Lung (tissue), 12 donors: Measurements from ENCODE around the gene ACSF3. TPM values are rescaled to one million over a fixed set of nuclear protein-coding genes. Genes with fewer than 3 reads are reported as not detected.

Source experiments
- ATAC-seq: fragments of 200-7000 bp; cut with Tn5 transposase; one replicate; pipeline ENCODE4 v1.9.1; 2020; ENCODE audit warnings: moderate number of reproducible peaks; ENCODE audit not compliant: insufficient read depth, low FRiP score
- DNase-seq, 3 donors: peaks; one replicate each; pipeline ENCODE4 v3.0.0-alpha.2; 2013 to 2017
- H3K27ac ChIP-seq, 2 donors: one replicate each; pipeline ENCODE4 v1.5.1; 2013; ENCODE audit warnings: mild to moderate bottlenecking in 2 of 2, moderate library complexity in 2 of 2, control low read depth in 1 of 2, inconsistent platforms in 1 of 2, low read depth in 1 of 2, low read length in 1 of 2
- H3K27me3 ChIP-seq, 3 donors: one replicate each; pipeline ENCODE4 v1.5.1; 2013; ENCODE audit warnings: low read length in 2 of 3; ENCODE audit not compliant: control insufficient read depth in 3 of 3, insufficient read depth in 3 of 3
- H3K36me3 ChIP-seq, 4 donors: one replicate each; pipeline ENCODE4 v1.5.1; 2013; ENCODE audit warnings: low read length in 4 of 4, mild to moderate bottlenecking in 1 of 4, moderate library complexity in 1 of 4; ENCODE audit not compliant: control insufficient read depth in 4 of 4, insufficient read depth in 4 of 4
- H3K4me1 ChIP-seq, 5 donors: one replicate each; pipeline ENCODE4 v1.5.1; 2013; ENCODE audit warnings: low read length in 5 of 5, mild to moderate bottlenecking in 2 of 5, moderate library complexity in 1 of 5; ENCODE audit not compliant: control insufficient read depth in 5 of 5, insufficient read depth in 5 of 5
- H3K4me3 ChIP-seq: one replicate; pipeline ENCODE4 v1.5.1; 2013; ENCODE audit warnings: mild to moderate bottlenecking, control low read depth, moderate library complexity
- H3K9ac ChIP-seq, 2 donors: one replicate each; pipeline ENCODE4 v1.5.1; 2013; ENCODE audit warnings: low read length in 2 of 2, control low read depth in 1 of 2; ENCODE audit not compliant: insufficient read depth in 1 of 2
- H3K9me3 ChIP-seq, 4 donors: one replicate each; pipeline ENCODE4 v1.5.1; 2013; ENCODE audit warnings: low read length in 3 of 4, mild to moderate bottlenecking in 1 of 4, moderate library complexity in 1 of 4; ENCODE audit not compliant: control insufficient read depth in 4 of 4, insufficient read depth in 3 of 4
- WGBS, 2 donors: extraction: QIAGEN DNeasy Blood & Tissue Kit; methylation state at CpG; one replicate each; pipeline ENCODE4 v1.1.7; 2013; 5-methylcytosine and 5-hydroxymethylcytosine counted together
- polyA plus RNA-seq, 2 donors: library from polyadenylated mRNA; stranded (reverse); fragments of 200-250 nt; gene quantifications; one replicate each; pipeline ENCODE4 v1.2.1, GENCODE V29; 2013
- total RNA-seq, 2 donors: library from RNA; depleted of rRNA in 1 of 2; stranded (reverse); fragments of >200 nt in 1 of 2; gene quantifications; one replicate each; pipeline ENCODE4 v1.2.1, GENCODE V29; 2014 to 2021
- TF ChIP-seq, protein P1 (sequence below): IDR thresholded peaks from 2 replicates; pipeline ENCODE4 v1.5.1; 2012; ENCODE audit warnings: mild to moderate bottlenecking; ENCODE audit errors: control extremely low read depth, extremely low read depth
- donor health status: control.
- donor health status: control.
- donor health status: Bipolar disorder and iron deficiency.
- donor health status: healthy.
- donor health status: DM: yes; HTN: yes; CAD: no.

The ACSF3 gene
- total and polyA plus RNA-seq, 4 donors, result 17.4 to 33.6 (median 31.2) TPM

DNA sequence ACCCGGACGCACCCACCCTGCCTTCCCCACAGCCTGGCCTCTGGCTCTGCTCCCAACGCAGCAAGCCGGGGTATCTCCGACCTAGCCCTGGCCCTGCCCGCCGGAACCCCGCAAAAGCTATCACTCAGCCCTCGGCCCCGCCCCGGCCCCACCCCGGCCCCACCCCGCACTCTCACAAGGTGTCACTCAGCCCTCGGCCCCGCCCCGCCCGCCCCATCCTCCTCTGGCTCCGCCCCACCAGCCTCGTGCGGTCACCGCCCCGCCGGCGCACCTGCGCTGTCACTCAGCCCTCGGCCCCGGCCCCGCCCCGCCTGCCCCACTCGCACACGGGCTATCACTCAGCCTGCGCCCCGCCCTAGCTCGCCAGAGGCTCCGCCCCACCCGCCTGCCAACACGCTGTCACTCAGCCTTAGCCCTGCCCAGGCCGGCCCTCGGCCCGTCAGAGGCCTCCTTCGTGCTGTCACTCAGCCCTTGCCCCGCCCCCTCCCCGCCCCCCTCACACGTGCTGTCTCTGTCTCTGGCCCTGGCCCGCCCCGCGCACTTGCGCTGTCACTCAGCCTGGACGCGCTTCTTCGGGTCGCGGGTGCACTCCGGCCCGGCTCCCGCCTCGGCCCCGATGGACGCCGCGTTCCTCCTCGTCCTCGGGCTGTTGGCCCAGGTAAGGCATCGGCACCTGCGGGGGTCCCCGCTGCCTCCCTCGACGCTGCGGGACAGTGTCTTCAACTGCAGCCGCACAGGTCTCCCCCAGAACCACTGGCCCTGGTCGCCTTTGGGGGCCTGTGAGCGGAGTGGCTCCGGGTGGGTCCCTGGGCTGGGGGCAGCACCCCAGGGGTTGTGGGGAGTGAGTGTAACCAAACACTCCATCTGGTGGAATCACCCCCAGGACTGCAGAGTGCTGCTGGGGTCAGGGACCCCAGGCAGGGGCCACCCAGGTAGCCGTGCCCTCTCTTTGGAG lies 77.8 kb downstream of the ACSF3 start, which contains the start of gene CDH15:
TSS of gene CDH15 (plus strand) at position 533 of the 955 bp plus-strand sequence. CDS start at position 617, 84 bp downstream.
- TF ChIP-seq, protein P1, sequence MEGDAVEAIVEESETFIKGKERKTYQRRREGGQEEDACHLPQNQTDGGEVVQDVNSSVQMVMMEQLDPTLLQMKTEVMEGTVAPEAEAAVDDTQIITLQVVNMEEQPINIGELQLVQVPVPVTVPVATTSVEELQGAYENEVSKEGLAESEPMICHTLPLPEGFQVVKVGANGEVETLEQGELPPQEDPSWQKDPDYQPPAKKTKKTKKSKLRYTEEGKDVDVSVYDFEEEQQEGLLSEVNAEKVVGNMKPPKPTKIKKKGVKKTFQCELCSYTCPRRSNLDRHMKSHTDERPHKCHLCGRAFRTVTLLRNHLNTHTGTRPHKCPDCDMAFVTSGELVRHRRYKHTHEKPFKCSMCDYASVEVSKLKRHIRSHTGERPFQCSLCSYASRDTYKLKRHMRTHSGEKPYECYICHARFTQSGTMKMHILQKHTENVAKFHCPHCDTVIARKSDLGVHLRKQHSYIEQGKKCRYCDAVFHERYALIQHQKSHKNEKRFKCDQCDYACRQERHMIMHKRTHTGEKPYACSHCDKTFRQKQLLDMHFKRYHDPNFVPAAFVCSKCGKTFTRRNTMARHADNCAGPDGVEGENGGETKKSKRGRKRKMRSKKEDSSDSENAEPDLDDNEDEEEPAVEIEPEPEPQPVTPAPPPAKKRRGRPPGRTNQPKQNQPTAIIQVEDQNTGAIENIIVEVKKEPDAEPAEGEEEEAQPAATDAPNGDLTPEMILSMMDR, result no peak
- peaks cover 0 to 6% (median 2%) of the 10 kb centered on the region in 3 donors for H3K27me3 ChIP-seq

GRCh38 chr16:89172171-89172527 lies 78.5 kb downstream of the ACSF3 start:
- Histone ChIP-seq H3K4me1 (peaks cover 0 to 45% (median 12%) of the 10 kb centered on the region in 5 donors), H3K36me3 (no peaks in the 10 kb centered on the region), H3K4me3 (no peak overlapping the region), H3K9me3 (no peaks in the 10 kb centered on the region), H3K27ac (no peak overlapping the region), H3K27me3 (peaks cover 0 to 6% (median 2%) of the 10 kb centered on the region in 3 donors), H3K9ac (no peak overlapping the region)
- no peak for ATAC-seq
- no peak for DNase-seq
- TF ChIP-seq, protein P1, result no peak
- WGBS, 2 donors, result 76 to 87% methylated on average over 11 of the region's 11 CpGs

More for the DNA sequence above, 77.8 kb downstream of the ACSF3 start, which contains the start of gene CDH15:
- Histone ChIP-seq H3K27ac (no peak within 1 kb of the TSS), H3K4me3 (no peak within 1 kb of the TSS), H3K9ac (no peak within 1 kb of the TSS), H3K36me3 (no peaks in the 10 kb centered on the region), H3K4me1 (peaks cover 0 to 46% (median 16%) of the 10 kb centered on the region in 5 donors), H3K9me3 (no peaks in the 10 kb centered on the region)
- DNase-seq, result peak; percentile 89 to 93 (median 92)
- peak; percentile 91 for ATAC-seq
- WGBS, 2 donors, result 6% methylated on average over 62 to 74 of the region's 74 CpGs

GRCh38 chr16:89172528-89173173 lies 79.0 kb downstream of the ACSF3 start:
- WGBS, 2 donors, result 58 to 67% methylated on average over 13 of the region's 13 CpGs
- Histone ChIP-seq H3K9me3 (no peaks in the 10 kb centered on the region), H3K4me1 (peaks cover 0 to 42% (median 9%) of the 10 kb centered on the region in 5 donors), H3K36me3 (no peaks in the 10 kb centered on the region), H3K4me3 (no peak overlapping the region), H3K9ac (no peak overlapping the region), H3K27me3 (peaks cover 0 to 6% (median 2%) of the 10 kb centered on the region in 3 donors), H3K27ac (no peak overlapping the region)
- TF ChIP-seq, protein P1, result no peak
- DNase-seq (no peak), ATAC-seq (no peak)
